WERI-Rb-1 (cell line): ENCODE results near the gene MTFMT.

Source experiments
- DNase-seq: peaks from one replicate; pipeline ENCODE4 v3.0.0-alpha.2; 2020
- H3K27ac ChIP-seq: fragments of 250-450 bp; sonication (Bioruptor Pico); 2 replicates; pipeline ENCODE4 v1.5.1; 2020; ENCODE audit warnings: mild to moderate bottlenecking, moderate library complexity
- H3K27me3 ChIP-seq: fragments of 250-450 bp; sonication (Bioruptor Pico); 2 replicates; pipeline ENCODE4 v1.5.1; 2021; ENCODE audit warnings: mild to moderate bottlenecking, low read depth, moderate library complexity; ENCODE audit not compliant: insufficient read depth, severe bottlenecking
- H3K36me3 ChIP-seq: fragments of 250-450 bp; sonication (Bioruptor Pico); 2 replicates; pipeline ENCODE4 v1.5.1; 2020; ENCODE audit warnings: mild to moderate bottlenecking, moderate library complexity
- H3K4me3 ChIP-seq: 2 replicates; pipeline ENCODE4 v1.5.1; 2011; ENCODE audit warnings: low read depth, mild to moderate bottlenecking, control low read depth, low read length
- H3K9me3 ChIP-seq: fragments of 250-450 bp; sonication (Bioruptor Pico); 2 replicates; pipeline ENCODE4 v1.5.1; 2021; ENCODE audit warnings: mild to moderate bottlenecking, moderate library complexity; ENCODE audit not compliant: severe bottlenecking
- TF ChIP-seq, protein P1 (sequence below): IDR thresholded peaks from 2 replicates; pipeline ENCODE4 v1.5.1; 2011; ENCODE audit warnings: low read depth, mild to moderate bottlenecking, control low read depth, inconsistent platforms, low read length

Gene MTFMT

DNA sequence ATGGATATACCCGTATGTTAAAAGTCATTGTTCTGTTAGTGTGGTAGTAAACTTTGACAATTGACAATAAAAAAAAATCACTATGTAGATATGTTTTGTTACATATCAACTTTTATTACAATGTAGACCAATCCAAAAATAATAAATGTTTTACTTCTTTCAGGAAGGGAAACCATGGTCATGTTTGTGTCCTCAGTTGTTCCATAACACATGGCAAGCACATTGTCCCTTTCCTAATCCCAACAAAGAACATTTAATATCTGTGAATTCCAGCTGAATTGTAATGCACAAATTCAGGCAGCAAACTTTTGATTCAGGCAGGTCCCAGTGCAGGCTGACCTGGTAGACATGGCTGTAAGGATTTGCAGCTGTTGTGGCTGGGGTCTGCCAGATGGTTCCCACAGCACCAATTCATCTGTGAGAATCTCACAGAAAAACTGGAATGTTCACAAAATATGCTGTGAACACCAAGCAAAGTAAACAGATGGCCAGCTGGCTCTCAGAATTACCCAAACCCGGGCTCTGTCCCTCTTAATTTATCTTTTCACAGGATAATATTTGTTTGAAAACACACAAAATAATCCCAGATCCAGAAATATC is 37.8 kb downstream of the MTFMT start:
- Histone ChIP-seq H3K36me3 (peaks cover 2% of the 10 kb centered on the region; the same call in 1 of the 2 replicates), H3K4me3 (no peak overlapping the region), H3K27me3 (no peaks in the 10 kb centered on the region), H3K9me3 (no peaks in the 10 kb centered on the region), H3K27ac (no peak overlapping the region)
- DNase-seq, result no peak
- TF ChIP-seq, protein P1, sequence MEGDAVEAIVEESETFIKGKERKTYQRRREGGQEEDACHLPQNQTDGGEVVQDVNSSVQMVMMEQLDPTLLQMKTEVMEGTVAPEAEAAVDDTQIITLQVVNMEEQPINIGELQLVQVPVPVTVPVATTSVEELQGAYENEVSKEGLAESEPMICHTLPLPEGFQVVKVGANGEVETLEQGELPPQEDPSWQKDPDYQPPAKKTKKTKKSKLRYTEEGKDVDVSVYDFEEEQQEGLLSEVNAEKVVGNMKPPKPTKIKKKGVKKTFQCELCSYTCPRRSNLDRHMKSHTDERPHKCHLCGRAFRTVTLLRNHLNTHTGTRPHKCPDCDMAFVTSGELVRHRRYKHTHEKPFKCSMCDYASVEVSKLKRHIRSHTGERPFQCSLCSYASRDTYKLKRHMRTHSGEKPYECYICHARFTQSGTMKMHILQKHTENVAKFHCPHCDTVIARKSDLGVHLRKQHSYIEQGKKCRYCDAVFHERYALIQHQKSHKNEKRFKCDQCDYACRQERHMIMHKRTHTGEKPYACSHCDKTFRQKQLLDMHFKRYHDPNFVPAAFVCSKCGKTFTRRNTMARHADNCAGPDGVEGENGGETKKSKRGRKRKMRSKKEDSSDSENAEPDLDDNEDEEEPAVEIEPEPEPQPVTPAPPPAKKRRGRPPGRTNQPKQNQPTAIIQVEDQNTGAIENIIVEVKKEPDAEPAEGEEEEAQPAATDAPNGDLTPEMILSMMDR, result no peak

DNA sequence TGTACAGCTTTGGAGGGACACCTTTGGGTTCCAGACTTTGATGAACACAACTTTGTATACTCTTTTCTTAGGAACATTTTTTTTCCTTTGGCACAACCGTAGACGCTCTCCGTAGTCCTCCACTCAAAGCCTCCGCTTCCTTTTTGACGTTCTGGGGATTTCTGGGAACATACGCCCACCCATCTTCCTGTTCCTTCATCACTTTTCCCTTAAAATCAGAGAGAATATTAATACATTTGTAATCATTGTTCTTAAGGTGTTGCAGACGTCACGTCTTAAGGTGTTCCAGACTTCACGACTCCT is 39.3 kb downstream of the MTFMT start:
- Histone ChIP-seq H3K27me3 (no peaks in the 10 kb centered on the region), H3K9me3 (no peaks in the 10 kb centered on the region), H3K27ac (peak overlapping the region; percentile 73), H3K4me3 (peak overlapping the region; percentile 83), H3K36me3 (peaks cover 2% of the 10 kb centered on the region)
- no peak for DNase-seq
- TF ChIP-seq, protein P1, result no peak

DNA sequence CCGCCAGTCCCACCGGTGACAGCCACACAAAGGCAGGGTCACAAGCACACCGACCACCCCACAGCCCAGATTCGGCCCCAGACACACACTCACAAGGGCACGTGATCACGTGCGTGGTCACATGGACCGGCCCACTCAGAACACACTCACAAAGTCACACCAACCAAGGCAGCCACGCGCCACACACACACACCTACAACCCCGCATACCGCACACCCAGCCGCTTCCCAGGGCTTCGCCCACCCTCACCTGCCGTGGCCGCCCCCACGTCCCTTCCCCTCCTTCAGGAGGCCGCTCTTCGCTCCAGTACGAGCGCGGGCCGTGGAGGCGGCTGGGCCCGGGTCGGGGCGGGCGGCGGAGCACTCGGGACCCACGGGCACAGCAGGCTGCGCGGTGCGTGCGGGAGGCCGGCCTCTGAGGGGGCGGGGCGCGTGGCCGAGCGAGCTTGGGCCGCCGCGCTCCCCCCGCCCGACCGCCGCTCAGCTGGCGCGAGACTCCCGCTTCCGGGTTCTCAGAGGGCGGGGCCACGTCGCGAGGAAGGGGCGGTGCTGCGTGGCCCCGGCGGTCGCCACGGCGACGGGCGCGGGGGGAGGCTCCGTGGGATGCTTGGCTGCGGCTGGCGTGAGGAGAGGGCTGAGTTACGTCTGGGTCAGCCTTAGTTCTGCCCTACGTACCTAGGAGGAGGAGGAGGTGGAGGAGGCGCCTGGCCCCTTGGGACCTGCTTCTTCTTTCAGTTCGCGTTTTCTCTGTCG is 39.8 kb downstream of the MTFMT start, which contains the start of gene SPG21:
SPG21 (minus strand) TSS at position 499 of the 752 bp plus-strand sequence. CDS start 6,345 bp downstream, outside the sequence.
- peak; percentile 95 for DNase-seq
- TF ChIP-seq, protein P1, result no peak

DNA sequence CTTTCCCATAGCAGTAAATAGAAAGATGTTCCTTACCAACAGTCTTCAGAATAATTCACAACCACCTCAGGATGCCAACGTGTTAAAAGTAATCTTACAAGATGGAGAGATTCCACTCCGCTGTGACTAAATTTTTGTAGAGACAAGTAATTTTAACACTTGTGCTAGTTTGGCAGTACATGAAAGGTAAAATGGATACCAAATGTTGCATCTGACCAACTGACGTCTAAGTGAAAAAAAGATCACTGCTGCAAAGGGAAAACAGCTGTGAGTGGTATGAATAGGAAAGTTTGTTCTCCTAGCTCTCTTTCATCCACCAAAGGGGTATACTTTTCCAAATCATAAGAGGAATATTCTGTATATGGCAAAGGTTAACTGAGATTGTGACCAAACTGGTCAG is 42.3 kb downstream of the MTFMT start:
- H3K4me3 ChIP-seq, result no peak overlapping the region

More for the DNA sequence above, 39.8 kb downstream of the MTFMT start, which contains the start of gene SPG21:
- peaks cover 2% of the 10 kb centered on the region for H3K36me3 ChIP-seq
- peak within 1 kb of the TSS; percentile 85 for H3K27ac ChIP-seq
- no peaks in the 10 kb centered on the region for H3K27me3 ChIP-seq
- H3K9me3 ChIP-seq, result no peaks in the 10 kb centered on the region
- peak within 1 kb of the TSS; percentile 98 for H3K4me3 ChIP-seq

DNA sequence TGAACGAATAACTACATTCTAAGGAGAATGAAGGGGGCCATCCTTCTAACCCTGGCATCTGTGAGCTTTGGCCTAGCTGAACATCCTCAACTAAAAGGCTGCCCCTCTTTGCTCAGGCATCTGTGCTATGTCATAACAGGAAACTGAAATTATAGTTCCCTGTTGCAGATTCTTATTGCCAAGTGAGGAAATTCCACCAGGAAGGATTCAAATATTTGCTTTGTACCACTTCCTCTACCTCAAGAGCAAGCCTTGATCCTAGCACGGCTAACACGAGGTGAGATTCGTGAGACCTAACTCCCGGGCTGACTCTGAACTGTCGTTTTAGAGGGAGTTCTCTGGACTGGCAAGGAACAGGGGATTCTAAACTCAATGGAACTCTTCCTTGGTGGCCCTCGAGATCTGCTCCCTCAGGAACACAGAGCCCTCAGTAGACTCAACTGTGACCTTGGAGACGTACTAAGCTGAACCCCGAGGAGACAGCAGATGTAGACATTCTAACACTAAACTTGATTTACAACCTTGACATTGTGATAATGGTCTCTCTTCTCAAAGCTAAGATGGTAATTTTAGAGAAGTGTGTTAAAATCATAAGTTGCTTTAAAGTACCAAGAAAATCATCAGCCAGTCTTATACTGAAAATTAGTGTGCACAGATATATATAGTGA is 43.9 kb downstream of the MTFMT start:
- no peak for DNase-seq

More for the DNA sequence above, 42.3 kb downstream of the MTFMT start:
- no peaks in the 10 kb centered on the region for H3K9me3 ChIP-seq
- H3K36me3 ChIP-seq, result peaks cover 2% of the 10 kb centered on the region
- DNase-seq, result no peak
- TF ChIP-seq, protein P1, result no peak
- H3K27ac ChIP-seq, result no peak overlapping the region
- no peaks in the 10 kb centered on the region for H3K27me3 ChIP-seq

More for the DNA sequence above, 43.9 kb downstream of the MTFMT start:
- Histone ChIP-seq H3K4me3 (no peak overlapping the region), H3K9me3 (no peaks in the 10 kb centered on the region), H3K27ac (no peak overlapping the region), H3K36me3 (peaks cover 3% of the 10 kb centered on the region), H3K27me3 (no peaks in the 10 kb centered on the region)
- TF ChIP-seq, protein P1, result no peak
